HEK293T (cell line): ENCODE measurements around the gene LPO.

Experiments
- CTCF ChIA-PET: fragments of 350-600 bp; formaldehyde crosslinking; extraction: SDS; loops from one replicate; lab custom pipeline; 2021; ENCODE audit warnings: antibody characterized with exemption, inconsistent platforms; lab: Yijun Ruan, JAX
- POLR2A ChIA-PET: fragments of 350-600 bp; formaldehyde crosslinking; extraction: SDS; loops from one replicate; lab custom pipeline; 2020; ENCODE audit warnings: antibody characterized with exemption, inconsistent platforms; lab: Yijun Ruan, JAX
- DNase-seq: peaks from one replicate; pipeline ENCODE4 v3.0.0; 2012; ENCODE audit warnings: mixed read lengths; ENCODE audit errors: extremely low spot score
- ARNT ChIP-seq: fragments of 450-650 bp; IDR thresholded peaks from 2 replicates; pipeline ENCODE4 v1.6.1; 2017; ENCODE audit warnings: mild to moderate bottlenecking
- BHLHE40 ChIP-seq: fragments of 450-650 bp; IDR thresholded peaks from 2 replicates; pipeline ENCODE4 v1.6.1; 2016; ENCODE audit warnings: mild to moderate bottlenecking, moderate library complexity, borderline replicate concordance
- CTBP1 ChIP-seq: fragments of 450-650 bp; IDR thresholded peaks from 2 replicates; pipeline ENCODE4 v1.6.1; 2016; ENCODE audit warnings: borderline replicate concordance
- ELF4 ChIP-seq: fragments of 450-650 bp; IDR thresholded peaks from 2 replicates; pipeline ENCODE4 v1.6.1; 2017; ENCODE audit warnings: antibody characterized with exemption
- FOXA1 ChIP-seq: fragments of 450-650 bp; IDR thresholded peaks from 2 replicates; pipeline ENCODE4 v1.6.1; 2016; ENCODE audit warnings: mild to moderate bottlenecking
- FOXK2 ChIP-seq: fragments of 450-650 bp; IDR thresholded peaks from 2 replicates; pipeline ENCODE4 v1.6.1; 2016; ENCODE audit warnings: mild to moderate bottlenecking
- FOXM1 ChIP-seq: fragments of 450-650 bp; IDR thresholded peaks from 2 replicates; pipeline ENCODE4 v1.6.1; 2017; ENCODE audit warnings: mild to moderate bottlenecking, borderline replicate concordance
- HDGF ChIP-seq: fragments of 450-650 bp; IDR thresholded peaks from 2 replicates; pipeline ENCODE4 v1.6.1; 2017; ENCODE audit warnings: antibody characterized with exemption, borderline replicate concordance
- L3MBTL2 ChIP-seq: fragments of 450-650 bp; conservative IDR thresholded peaks from 2 replicates; pipeline ENCODE4 v1.6.1; 2016; ENCODE audit warnings: mild to moderate bottlenecking
- LEF1 ChIP-seq: fragments of 450-650 bp; IDR thresholded peaks from 2 replicates; pipeline ENCODE4 v1.6.1; 2017; ENCODE audit warnings: mild to moderate bottlenecking, borderline replicate concordance
- NFRKB ChIP-seq: fragments of 450-650 bp; IDR thresholded peaks from 2 replicates; pipeline ENCODE4 v1.6.1; 2016; ENCODE audit warnings: mild to moderate bottlenecking, moderate library complexity
- SP1 ChIP-seq: fragments of 450-650 bp; IDR thresholded peaks from 2 replicates; pipeline ENCODE4 v1.6.1; 2017
- SUZ12 ChIP-seq: fragments of 450-650 bp; IDR thresholded peaks from 2 replicates; pipeline ENCODE4 v1.6.1; 2016; ENCODE audit warnings: mild to moderate bottlenecking
- TARDBP ChIP-seq: fragments of 450-650 bp; IDR thresholded peaks from 2 replicates; pipeline ENCODE4 v1.6.1; 2016
- ZNF384 ChIP-seq: fragments of 450-650 bp; IDR thresholded peaks from 2 replicates; pipeline ENCODE4 v1.6.1; 2016
- TF ChIP-seq, protein P1 (sequence below): fragments of 450-650 bp; IDR thresholded peaks from 2 replicates; pipeline ENCODE4 v1.6.1; 2016

Gene LPO

DNA sequence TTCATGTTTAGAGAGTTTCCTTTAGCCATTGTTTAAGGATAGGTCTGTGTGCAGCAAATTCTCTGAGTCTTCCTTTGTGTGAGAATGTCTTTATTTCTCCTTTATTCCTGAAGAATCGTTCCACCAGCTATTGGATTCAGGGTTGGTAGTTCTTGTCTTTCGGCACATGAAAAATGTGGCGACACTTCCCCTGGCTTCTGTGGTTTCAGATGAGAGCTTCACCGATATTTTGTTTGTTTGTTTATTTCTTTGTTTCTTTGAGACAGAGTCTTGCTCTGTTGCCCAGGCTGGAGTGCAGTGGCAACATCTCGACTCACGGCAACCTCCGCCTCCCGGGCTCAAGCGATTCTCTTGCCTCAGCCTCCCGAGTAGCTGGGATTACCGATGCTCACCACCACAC, 23.8 kb downstream of the LPO start:
- ChIA-PET POLR2A (no interaction called here), CTCF (no interaction called here)
- no peak for TF ChIP-seq L3MBTL2

DNA sequence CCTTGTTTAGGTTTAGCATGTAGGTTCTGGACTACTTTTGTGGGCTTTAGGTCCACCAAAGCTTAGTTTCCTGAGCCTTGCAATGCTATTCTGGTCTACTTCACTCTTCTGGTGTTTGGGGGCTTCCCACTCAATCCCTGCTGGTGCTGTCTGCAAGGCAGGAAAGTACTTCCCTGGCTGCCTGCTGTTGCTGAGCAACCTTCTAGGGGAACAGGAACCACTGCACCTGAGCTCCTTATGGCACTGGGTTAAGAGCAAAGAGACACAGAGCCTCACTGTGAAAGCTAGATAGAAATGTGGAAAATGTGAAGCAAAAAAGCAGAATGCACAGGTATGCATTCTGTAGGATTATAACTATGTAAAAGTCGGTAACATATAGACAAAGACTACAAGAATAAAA, 25.4 kb downstream of the LPO start:
- no peak for DNase-seq
- no peak for TF ChIP-seq ELF4
- TF ChIP-seq LEF1, result no peak
- no peak for TF ChIP-seq ZNF384
- no peak for TF ChIP-seq FOXM1
- TF ChIP-seq, protein P1, sequence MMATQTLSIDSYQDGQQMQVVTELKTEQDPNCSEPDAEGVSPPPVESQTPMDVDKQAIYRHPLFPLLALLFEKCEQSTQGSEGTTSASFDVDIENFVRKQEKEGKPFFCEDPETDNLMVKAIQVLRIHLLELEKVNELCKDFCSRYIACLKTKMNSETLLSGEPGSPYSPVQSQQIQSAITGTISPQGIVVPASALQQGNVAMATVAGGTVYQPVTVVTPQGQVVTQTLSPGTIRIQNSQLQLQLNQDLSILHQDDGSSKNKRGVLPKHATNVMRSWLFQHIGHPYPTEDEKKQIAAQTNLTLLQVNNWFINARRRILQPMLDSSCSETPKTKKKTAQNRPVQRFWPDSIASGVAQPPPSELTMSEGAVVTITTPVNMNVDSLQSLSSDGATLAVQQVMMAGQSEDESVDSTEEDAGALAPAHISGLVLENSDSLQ, result no peak
- TF ChIP-seq HDGF, result no peak
- TF ChIP-seq SP1, result no peak
- no peak for TF ChIP-seq ARNT
- TF ChIP-seq NFRKB, result no peak
- TF ChIP-seq SUZ12, result no peak
- TF ChIP-seq TARDBP, result no peak
- no peak for TF ChIP-seq BHLHE40
- ChIA-PET CTCF (no interaction called here), POLR2A (no interaction called here)

More for the DNA sequence above, 23.8 kb downstream of the LPO start:
- DNase-seq, result no peak

GRCh38 chr17:58264407-58265103, 26.2 kb downstream of the LPO start:
- TF ChIP-seq SP1 (no peak), CTBP1 (no peak), LEF1 (no peak), L3MBTL2 (no peak), ZNF384 (no peak), ELF4 (no peak), FOXA1 (no peak), HDGF (no peak), NFRKB (no peak), BHLHE40 (no peak), TARDBP (no peak)
- TF ChIP-seq, protein P1, result no peak
- no peak for DNase-seq
- ChIA-PET CTCF (no interaction called here), POLR2A (no interaction called here)

DNA sequence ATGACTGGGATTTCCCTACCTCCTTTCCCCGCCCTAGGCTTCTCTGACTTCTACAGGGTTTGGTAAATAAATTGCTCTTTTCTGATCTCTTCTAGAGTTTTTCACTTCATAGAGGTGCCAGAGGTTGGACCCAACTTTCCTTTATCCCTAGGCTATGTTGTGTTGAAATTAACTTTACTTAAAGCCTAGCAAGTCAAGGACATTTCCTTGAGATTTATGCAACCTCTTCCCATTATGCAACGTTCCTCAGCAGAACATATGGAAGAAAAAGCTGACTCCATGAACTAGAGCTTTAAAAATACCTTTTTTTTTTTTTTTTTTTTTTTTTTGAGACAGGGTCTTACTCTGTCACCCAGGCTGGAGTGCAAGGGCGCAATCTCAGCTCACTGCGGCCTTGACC, 26.9 kb downstream of the LPO start:
- ChIA-PET CTCF (no interaction called here), POLR2A (no interaction called here)
- no peak for TF ChIP-seq CTBP1
- TF ChIP-seq, protein P1, result no peak
- TF ChIP-seq L3MBTL2, result no peak
- TF ChIP-seq ELF4, result no peak
- TF ChIP-seq ARNT, result no peak
- no peak for TF ChIP-seq LEF1
- no peak for TF ChIP-seq SUZ12
- no peak for TF ChIP-seq BHLHE40
- DNase-seq, result no peak

GRCh38 chr17:58265902-58266875, 27.8 kb downstream of the LPO start:
- TF ChIP-seq FOXA1 (no peak), ELF4 (no peak), LEF1 (no peak), ARNT (no peak)
- DNase-seq, result no peak
- POLR2A ChIA-PET, result no interaction called here
- CTCF ChIA-PET, result no interaction called here

DNA sequence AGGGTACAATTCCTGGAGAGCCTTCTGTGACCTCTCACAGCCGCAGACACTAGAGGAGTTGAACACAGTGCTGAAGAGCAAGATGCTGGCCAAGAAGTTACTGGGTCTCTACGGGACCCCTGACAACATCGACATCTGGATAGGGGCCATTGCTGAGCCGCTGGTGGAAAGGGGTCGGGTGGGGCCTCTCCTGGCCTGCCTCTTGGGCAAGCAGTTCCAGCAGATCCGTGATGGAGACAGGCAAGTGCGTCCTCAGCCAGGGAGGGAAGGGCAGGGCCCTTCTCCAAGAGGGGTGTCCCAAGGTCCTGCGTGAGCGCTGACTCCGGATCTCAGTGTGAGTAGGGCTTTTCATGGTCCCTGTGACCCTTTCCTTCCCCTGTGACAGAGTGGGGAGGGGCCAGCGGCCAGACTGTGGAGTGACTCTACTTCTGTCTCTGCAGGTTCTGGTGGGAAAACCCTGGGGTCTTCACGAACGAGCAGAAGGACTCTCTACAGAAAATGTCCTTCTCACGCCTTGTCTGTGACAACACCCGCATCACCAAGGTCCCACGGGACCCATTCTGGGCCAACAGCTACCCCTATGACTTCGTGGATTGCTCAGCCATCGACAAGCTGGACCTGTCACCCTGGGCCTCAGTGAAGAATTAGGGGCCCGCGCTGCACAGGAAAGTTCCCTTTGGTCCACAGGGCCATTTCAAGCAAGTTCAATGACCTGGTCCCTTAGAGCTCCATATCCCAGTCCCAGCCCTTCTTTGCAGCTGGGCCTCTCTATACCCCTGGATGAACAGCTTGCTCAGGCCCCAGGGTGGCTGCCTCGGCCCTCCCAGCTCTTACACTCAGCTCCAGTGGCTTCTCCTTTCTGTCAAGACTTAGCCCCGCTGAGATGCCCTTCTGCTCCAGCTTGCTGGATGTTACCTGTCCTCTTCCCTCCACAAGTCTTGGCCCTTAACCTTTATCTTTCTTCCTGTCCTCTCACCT, 29.3 kb downstream of the LPO start:
- ChIA-PET CTCF (no interaction called here), POLR2A (no interaction called here)
- DNase-seq, result no peak
- no peak for TF ChIP-seq FOXA1
- no peak for TF ChIP-seq HDGF
- no peak for TF ChIP-seq NFRKB
- TF ChIP-seq CTBP1, result no peak
- TF ChIP-seq SUZ12, result no peak
- TF ChIP-seq TARDBP, result no peak
- TF ChIP-seq SP1, result no peak
- no peak for TF ChIP-seq L3MBTL2
- no peak for TF ChIP-seq BHLHE40
- no peak for TF ChIP-seq FOXK2
